LoVo (cell line): ENCODE results near the gene KLF1.
A peak's percentile ranks its signal among the peaks of the same experiment; 100 is the strongest.

Experiments used
- DNase-seq: peaks from one replicate; pipeline ENCODE4 v3.0.0-alpha.2; 2016; ENCODE audit warnings: low spot score

Gene KLF1

DNA sequence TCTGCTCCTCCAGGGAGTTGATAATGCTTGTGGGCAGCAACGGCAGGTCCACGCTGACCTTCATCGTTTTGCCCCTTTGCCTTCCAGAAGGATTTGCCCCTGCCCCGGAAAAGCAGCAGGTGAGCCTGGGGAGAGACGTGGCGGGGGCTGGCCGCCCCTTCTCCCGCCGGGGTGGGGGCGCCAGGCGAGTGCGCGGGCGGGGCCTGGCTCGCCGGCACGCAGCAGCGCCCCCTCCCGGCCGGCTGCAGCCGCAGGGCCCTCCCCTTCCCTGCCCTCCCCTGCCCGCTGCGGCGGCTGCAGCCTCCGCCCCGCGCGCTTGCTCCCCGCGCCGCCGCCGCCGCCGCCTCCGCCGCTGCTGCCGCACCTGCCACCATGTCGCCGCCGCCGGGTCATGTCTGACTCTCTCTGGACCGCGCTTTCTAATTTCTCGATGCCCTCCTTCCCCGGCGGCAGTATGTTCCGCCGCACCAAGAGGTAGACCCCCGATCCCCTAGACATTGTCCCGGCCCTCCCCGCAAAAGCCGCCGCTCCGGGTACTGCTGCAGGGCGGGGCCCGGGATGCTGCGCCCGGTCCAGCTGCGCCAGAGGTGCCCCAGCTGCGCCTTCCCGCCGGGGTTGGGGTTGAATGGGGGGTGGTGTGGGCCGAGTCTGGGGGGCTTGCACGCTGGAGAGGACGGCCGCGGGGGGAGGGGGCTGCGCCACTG is 48.7 kb downstream of the KLF1 start, which contains the start of gene MAST1:
TSS of gene MAST1 (plus strand) at position 334 of the 704 bp plus-strand sequence. CDS start at position 392, 58 bp downstream.
- peak; percentile 75 for DNase-seq

DNA sequence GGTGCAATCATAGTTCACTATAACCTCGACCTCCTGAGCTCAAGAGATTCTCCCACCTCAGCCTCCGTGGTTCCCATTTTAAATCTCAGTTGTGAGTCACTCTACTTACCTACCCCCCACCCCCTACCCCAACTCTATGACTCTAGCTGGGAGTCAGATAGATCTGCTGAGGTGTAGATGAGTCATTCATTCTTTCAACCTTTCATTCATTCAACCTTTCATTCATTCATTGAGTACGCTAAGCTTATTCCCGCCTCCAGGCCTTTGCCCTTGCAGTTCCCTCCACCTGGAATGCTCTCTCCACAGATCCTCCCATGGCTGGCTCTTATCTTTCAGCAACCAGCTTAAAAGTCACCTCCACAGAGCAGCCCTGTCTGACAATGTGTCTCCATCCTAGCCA is 49.8 kb downstream of the KLF1 start:
- DNase-seq = no peak

DNA sequence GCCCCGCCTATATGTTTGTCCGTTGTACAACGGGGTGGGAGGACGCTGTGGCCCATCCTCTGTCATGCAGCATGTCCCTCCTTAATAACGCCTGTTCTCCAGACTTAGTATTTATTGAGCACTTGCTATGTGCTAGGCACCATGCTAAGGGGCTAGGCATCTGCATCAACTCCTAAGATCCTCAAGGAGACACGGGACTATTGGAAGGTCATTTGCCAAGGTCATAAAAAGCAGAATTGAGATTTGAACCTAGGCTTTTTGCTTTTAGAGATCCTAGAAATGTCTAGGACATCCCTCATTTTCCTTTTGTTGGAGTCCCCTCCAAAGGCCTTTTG is 50.5 kb downstream of the KLF1 start:
- DNase-seq = no peak

DNA sequence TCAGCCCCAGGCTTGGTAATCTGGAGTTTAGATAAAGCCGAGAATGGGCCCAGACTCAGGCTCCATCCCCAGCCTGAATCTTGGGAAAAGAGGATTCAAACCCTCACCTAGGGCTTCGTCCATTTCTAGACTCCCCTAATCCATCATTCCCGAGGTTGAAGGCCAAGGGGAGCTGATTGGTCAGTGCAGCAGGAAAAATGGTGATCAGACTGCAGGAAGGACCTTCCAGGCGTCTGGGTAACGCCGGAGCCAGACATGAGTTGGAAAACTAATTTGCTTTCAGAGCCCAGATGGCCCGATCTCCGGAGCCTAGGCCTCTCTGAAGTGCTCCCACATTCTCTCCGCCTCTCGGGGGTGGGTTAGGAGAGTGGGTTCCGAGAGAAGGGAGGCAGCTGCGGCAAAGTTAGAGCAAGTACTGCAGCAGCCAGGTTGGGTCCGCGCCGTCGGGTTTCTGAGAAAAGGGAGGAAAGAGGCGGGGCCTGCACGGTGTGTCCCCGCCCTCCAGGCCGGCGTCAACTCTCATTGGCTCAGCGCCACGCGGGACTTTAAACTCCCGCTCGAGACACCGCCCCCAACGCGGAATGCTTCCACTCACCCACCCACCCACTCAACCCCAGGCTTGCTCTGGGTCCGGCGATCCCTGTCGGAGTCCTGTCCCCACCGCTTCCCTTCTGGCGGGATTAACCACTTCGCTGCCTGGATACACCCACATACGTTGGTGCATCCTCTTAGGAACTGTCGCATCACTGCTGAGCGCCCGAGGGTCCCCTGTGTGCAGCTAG is 51.8 kb downstream of the KLF1 start:
- no peak for DNase-seq

DNA sequence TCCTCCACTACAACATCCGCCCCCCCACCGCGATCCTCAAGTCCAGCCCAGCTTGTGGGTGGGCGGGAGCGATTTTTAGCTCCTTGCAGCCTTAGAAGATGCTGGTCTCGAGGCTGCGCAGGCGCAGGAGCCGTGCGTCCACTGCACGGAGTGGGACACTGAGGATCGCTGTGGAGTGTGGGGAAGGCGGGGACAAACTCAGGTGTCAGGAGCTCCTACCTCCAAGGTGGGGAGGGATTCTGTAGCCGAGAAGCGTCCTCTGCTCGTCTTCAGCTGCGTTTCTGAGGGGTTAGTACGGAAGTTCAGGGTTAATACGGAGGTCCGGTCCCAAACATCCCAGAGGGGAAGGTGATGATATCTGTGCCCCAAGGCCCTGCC is 52.4 kb downstream of the KLF1 start, which contains the start of gene RTBDN:
TSS of gene RTBDN (minus strand) at position 14 of the 378 bp plus-strand sequence. CDS start 4,600 bp downstream, outside the sequence.
- no peak for DNase-seq
